Activated naive CD4-positive, alpha-beta T cell treated with anti-CD3 and anti-CD28 coated beads, Interleukin-2, amount 10 ng/mL, durations not matched to agents 5 hours and 36 hours (primary cell): Measurements from ENCODE around the gene NUBPL. TPM values are rescaled to one million over a fixed set of nuclear protein-coding genes. Genes with fewer than 3 reads are reported as not detected.

Experiments
- total RNA-seq, 2 experiments: library from RNA; stranded (reverse); gene quantifications; one replicate each; pipeline ENCODE4 v1.2.3, GENCODE V29; 2021

The NUBPL gene
- 1 to 10 TPM; 4.3 to 5.8 TPM for total RNA-seq

GRCh38 chr14:31561155-31561846, at the start of gene NUBPL:
TSS of gene NUBPL (plus strand) at chr14:31561404. CDS start at chr14:31561440, 36 bp downstream.

Other genes with a start within 250 kb of the NUBPL start
- gene HEATR5A, start 140.9 kb upstream of the NUBPL start, total RNA-seq = 1 to 10 TPM; 5.0 to 5.5 TPM
- gene DTD2, start 103.9 kb upstream of the NUBPL start, total RNA-seq = 10 to 100 TPM; 14.9 to 15.2 TPM
- not detected for gene GPR33, start 73.4 kb upstream of the NUBPL start, total RNA-seq